Stimulated activated CD4-positive, alpha-beta T cell treated with anti-CD3 and anti-CD28 coated beads, Interleukin-4, amount 100 ng/mL, for 24 hours (primary cell): Measurements from ENCODE around the gene OLIG1.

ENCODE experiments used
- DNase-seq: peaks from one replicate; pipeline ENCODE4 v3.0.0-alpha.2; 2020

Gene OLIG1

DNA sequence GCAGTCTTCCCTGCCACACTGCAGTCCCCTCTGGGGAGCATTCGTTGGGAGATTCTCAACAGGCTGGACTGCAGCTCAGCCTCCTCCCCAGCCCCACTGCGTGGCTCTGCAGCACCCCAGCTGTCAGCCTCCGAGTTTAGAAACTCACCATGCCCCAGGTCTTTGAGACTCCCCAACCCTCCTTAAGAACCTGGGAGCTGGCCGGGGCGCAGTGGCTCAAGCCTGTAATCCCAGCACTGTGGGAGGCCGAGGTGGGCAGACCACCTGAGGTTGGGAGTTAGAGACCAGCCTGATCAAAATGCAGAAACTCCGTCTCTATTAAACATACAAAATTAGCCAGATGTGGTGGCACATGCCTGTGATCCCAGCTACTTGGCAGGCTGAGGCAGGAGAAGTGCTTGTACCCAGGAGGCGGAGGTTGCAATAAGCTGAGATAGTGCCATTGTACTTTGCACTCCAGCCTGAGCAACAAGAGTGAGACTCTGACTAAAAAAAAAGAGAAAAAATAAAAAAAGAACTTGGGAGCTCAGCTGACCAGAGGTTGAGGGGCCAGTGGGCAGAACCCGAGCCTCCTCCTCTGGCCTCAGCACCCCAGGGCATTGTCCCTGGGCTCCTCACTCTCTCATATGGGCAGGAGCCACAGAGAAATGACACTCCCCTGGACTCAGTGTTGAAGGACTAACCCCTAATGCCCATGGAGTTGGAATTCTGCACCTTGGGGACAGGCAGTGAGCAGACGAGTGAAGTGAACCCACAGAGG lies 38.6 kb upstream of the OLIG1 start:
- DNase-seq = no peak

DNA sequence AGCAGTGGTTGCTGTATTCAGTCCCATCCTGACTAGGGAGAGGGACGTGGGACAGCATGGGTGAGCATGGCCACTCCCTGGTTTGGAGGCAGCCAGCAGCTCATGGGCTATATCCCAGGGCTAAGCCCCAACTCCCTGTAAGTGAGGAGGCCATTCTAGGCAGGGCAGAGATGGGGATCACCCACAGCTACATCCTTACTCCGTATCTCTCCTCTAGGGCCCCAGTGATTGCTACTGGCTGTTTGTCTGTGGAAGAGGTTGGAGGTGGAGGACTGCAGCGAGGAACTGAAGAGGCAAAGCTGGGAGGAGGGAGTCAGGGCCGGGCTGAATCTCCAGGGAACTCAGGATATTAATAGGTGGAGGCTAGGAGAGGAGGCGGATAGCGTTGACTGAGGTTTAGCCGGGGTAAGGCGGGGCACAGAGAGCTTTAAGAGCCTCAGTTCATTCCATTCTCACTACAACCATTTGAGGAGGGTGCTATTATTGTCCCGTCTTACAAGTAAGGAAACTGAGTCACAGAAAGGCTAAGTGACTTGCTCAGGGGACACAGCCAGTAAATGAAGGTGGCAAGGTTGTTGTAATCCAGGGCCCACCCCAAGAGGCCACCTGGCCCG lies 37.4 kb upstream of the OLIG1 start:
- DNase-seq = no peak

DNA sequence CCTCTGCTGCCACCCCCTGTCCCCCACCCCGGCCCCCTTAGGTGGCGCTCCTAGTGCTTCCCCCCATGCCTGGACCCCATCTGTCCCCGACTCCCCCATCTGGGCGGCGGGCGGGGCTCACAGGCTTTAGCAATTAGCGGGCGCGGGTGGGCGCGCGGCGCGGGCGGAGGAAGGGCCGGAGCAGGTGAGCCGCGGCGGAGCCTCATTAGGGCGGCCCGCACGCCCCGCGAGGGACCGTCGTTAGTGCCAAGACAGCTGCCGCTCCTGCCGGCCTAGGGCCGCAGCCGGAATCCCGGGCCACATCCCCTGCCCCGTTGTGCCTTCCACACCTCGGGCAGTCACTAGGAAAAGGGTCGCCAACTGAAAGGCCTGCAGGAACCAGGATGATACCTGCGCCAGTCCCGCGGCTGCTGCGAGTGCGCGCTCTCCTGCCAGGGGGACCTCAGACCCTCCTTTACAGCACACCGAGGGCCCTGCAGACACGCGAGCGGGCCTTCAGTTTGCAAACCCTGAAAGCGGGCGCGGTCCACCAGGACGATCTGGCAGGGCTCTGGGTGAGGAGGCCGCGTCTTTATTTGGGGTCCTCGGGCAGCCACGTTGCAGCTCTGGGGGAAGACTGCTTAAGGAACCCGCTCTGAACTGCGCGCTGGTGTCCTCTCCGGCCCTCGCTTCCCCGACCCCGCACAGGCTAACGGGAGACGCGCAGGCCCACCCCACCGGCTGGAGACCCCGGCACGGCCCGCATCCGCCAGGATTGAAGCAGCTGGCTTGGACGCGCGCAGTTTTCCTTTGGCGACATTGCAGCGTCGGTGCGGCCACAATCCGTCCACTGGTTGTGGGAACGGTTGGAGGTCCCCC lies 36.6 kb upstream of the OLIG1 start:
- DNase-seq = no peak

DNA sequence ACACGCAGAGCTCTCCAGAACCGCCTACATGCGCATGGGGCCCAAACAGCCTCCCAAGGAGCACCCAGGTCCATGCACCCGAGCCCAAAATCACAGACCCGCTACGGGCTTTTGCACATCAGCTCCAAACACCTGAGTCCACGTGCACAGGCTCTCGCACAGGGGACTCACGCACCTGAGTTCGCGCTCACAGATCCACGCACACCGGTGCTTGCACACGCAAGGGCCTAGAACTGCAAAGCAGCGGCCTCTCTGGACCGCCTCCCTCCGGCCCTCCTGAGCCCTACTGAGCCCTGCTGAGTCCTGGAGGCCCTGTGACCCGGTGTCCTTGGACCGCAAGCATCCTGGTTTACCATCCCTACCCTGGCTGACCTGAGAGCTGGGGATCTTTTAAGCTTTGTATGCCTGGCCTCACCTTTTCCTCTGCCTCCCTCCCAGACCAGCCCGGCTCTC lies 36.0 kb upstream of the OLIG1 start:
- DNase-seq = no peak

DNA sequence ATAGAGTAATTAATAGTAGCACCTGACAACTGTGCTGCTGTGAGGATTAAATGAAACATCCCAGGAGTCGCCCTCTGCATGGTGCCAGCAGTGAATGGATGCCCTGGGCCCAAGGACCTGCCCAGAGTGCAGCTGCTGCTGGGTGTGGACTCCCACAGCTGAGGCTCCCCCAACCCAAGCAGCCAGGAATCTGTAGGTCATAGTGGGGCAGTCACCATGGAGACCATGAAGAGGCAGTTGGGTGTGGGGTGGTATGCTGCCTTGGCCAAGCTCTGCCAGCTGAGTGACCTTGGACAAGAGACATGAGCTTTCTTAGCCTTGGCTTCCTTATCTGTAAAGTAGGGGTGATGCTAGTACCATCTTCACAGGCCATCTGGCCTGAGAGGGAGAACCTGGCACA lies 34.8 kb upstream of the OLIG1 start:
- DNase-seq = no peak

DNA sequence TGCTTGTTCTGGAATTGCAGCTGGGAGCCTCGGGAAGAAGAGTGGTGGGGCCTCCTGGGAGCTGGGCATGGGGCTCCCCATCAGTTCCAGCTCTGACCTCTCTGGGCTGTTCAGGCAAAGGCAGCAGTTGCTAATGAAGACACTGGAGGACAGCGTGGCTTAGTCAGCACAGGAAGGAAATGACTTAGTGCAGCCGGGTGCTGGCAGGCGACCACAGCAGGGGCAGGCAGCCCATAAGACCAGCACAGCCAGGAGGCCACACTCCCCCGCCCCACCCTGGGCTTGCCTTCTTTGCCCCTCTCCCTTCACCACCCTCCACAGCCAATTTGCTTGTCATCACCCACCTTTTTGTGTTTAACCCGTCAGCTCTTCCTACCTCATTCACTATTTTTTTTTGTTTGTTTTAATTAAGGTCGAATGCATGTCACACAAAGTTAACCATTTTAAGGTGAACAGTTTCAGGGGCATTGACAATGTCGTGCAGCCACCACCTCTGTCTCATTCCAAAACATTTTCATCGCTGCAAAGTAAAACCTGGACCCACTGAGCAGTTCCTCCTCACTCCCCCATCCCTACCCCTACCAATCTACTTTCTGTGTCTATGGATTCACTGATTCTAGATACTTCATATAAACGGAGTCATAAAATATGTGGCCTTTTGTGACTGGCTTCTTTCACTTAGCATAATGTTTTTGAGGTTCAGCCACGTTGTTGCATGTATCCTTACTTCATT lies 33.3 kb upstream of the OLIG1 start:
- no peak for DNase-seq

DNA sequence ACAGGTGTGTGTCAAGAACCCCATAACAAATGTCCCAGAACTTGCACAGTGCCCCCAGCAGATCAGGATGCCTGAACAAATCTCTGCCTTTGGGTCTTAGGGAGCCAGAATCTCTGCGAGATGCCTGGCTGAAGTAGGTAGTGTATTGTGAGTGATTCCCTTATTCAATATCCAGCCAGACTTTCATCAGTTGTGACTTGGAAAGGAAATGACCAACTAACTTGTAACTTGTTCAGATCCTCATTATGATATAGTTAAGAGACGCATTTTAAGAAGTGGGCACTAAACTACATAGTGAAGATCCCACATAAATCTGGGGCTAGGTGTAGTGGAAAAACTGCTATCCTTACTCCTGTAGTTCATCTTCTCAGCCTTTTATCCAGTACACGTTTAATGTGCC lies 32.4 kb upstream of the OLIG1 start:
- no peak for DNase-seq

- DNase-seq = no peak
Observed at GRCh38 chr21:33039536-33039935, 30.4 kb upstream of the OLIG1 start.

DNA sequence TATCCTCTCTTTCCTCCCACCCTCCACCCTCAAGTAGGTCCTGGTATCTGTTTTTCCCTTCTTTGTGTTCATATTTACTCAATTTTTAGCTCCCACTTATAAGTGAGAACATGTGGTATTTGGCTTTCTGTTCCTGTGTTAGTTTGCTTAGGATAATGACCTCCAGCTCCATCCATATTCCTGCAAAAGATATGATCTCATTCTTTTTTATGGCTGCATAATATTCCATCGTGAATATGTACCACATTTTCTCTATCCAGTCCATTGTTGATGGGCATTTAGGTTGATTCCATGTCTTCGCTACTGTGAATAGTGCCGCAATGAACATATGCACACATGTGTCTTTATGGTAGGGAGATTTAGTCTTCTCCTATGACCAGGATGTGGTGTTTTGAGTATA lies 29.7 kb upstream of the OLIG1 start:
- no peak for DNase-seq

- no peak for DNase-seq
Observed at GRCh38 chr21:33041981-33042380, 28.0 kb upstream of the OLIG1 start.

DNA sequence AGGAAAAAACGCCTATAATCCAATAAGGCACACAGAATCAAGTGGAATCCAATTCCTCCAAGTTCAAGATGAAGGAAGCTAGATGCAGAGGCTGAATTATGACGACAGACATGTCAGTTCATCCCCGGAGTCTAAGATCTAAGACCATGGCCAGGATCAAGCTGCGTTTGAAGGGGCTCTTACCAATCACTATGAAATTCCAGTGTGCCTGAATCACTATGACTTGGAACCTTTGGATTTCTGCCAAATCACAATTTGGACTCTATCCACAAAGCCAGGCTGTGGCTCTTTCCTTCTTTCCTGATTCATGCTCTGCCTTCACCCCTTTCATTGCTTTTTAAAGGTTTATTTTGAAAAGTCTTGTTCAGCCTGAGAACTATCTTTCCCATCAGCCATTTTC lies 27.1 kb upstream of the OLIG1 start:
- no peak for DNase-seq

DNA sequence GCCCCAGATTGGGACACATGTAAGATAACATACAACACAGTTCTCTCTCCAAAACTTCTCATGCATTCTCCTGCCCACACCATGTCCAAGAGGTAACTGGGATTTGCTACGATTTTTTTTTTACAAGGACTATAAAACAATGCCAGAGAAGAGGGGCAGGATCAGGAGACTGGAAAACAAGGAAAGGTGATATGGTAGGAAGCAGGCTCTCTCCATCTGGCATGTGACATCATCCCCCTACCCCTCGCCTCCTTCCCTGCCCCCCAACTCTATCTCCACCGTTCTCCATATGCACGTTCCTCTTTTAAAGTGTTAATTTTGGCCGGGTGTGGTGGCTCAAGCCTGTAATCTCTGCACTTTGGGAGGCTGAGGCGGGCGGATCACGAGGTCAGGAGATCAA lies 23.5 kb upstream of the OLIG1 start:
- DNase-seq = no peak

GRCh38 chr21:33047231-33047630 lies 22.7 kb upstream of the OLIG1 start:
- no peak for DNase-seq

DNA sequence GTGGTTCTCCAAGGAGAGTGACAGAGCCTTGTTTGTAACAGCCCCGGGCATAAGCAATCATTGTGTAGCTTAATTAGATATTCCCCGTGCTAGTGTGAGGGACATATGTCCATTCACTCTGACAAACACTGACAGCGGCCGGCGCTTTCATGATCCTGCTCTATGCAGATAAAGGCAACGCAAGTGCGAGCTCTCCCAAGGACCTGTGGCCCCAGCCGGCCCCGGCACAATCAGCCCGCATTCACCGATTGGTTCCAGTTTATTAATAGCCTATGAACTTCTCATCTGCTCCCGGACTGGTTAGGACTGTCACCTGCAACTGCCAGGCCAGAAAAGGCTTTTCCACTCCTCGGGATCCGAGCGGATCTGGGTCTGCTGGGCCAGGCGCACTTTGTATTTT lies 18.0 kb upstream of the OLIG1 start:
- no peak for DNase-seq

- DNase-seq = no peak
Observed at GRCh38 chr21:33053951-33054350, 16.0 kb upstream of the OLIG1 start.

DNA sequence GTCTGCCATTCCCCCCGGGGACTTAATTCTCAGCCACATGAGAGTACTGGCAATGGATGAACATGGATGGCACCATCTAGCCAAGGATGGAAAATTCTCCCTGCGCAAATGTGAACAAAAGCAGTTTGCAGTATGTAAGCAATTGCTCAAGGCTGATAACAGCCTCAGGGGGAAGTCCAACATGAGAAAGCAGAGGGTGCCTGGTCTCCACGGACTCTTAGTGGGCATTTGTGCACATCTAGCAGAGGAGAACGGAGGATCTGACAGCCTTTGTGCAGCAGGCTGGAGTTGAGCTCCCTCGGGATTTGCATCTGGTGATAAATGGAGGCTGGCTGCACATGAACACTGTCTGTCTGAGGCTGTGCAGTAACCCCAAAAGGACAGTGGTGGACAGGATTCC lies 13.9 kb upstream of the OLIG1 start:
- no peak for DNase-seq

DNA sequence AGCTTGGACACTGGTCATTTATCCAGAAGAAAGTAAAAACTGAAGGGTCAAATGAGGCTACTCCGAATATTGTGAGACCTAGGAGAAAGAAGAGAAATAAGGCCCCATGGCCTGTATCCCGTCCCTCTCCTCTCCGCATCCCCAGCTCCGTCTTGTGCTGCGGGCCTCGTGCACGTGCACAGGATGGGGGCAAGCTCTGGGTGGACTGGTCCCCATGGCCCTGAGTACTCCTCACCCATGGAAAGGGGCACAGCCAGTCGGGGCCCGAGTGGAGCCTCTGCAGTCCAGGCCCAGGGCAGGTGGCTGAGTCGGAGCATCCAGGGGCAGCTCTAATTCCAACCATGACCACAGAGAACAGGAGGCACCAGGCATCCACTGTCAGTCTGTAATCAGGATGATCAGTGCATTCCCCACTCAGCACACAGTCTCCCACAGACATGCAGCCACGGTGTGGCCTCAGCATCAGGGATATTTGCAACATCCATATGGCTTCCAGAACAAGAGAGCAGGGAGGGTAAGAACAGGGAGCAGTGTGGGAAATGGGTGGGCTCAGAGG lies 12.5 kb upstream of the OLIG1 start:
- DNase-seq = no peak

GRCh38 chr21:33058527-33058926 lies 11.4 kb upstream of the OLIG1 start:
- no peak for DNase-seq

GRCh38 chr21:33058957-33059356 lies 11.0 kb upstream of the OLIG1 start:
- DNase-seq = no peak

GRCh38 chr21:33059380-33059841 lies 10.5 kb upstream of the OLIG1 start:
- no peak for DNase-seq

GRCh38 chr21:33061233-33061632 lies 8.7 kb upstream of the OLIG1 start:
- no peak for DNase-seq

- no peak for DNase-seq
Observed at GRCh38 chr21:33063375-33063883, 6.5 kb upstream of the OLIG1 start.
